AG09309 (cell line): ENCODE data around the gene USP2.

Experiments
- DNase-seq: peaks from one replicate; pipeline ENCODE4 v3.0.0-alpha.2; 2010; ENCODE audit warnings: low read depth
- H3K4me3 ChIP-seq: 2 replicates; pipeline ENCODE4 v1.5.1; 2011; ENCODE audit warnings: mild to moderate bottlenecking, low read depth, low read length, moderate library complexity; ENCODE audit not compliant: control insufficient read depth
- TF ChIP-seq, protein P1 (sequence below): IDR thresholded peaks from 2 replicates; pipeline ENCODE4 v1.5.1; 2011; ENCODE audit warnings: mild to moderate bottlenecking, low read depth, low read length, inconsistent platforms; ENCODE audit not compliant: insufficient read depth, control insufficient read depth; ENCODE audit errors: missing control alignments

USP2 gene, protein sequence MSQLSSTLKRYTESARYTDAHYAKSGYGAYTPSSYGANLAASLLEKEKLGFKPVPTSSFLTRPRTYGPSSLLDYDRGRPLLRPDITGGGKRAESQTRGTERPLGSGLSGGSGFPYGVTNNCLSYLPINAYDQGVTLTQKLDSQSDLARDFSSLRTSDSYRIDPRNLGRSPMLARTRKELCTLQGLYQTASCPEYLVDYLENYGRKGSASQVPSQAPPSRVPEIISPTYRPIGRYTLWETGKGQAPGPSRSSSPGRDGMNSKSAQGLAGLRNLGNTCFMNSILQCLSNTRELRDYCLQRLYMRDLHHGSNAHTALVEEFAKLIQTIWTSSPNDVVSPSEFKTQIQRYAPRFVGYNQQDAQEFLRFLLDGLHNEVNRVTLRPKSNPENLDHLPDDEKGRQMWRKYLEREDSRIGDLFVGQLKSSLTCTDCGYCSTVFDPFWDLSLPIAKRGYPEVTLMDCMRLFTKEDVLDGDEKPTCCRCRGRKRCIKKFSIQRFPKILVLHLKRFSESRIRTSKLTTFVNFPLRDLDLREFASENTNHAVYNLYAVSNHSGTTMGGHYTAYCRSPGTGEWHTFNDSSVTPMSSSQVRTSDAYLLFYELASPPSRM

DNA sequence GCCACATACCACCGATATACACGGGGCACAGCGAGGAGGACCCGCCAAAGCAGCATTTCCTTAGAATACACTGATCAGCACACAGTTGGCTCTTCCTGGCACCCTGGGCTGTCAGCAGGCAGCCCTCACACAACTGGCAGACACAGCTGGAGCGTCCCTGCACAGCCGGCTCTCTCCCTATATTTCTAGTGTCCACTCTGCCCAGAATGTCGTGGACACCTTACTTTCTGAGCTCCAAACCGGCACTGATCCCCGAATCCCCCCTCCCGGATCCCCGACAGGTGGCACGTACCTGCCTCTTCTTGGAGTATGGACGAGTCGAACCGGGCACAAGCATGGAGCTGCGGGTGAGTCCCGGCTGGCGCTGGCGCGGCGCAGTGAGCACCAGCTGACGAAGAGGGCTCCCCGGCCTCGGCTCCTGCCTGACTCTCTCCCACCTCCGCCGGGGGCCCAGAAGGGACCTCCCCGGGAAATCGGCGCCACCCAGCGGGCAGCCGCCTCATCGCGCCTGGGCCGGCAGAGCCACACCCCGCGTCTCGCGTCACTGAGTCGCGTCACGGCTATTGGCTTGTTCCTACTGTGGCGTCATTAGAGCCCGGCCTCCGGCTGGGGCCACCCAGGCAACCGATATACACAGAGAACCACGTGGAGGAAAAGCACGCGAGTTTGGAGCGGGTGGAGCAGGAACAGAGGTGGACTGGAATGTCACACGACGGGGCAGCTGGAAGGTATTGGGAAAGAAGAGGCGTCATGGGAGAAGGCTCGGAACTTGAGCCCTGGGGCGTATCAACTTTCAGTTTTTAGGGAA lies at the start of gene USP2:
TSS of gene USP2 (minus strand) at position 510 of the 808 bp plus-strand sequence. CDS start 8,210 bp downstream, outside the sequence.
- peak within 1 kb of the TSS; percentile 51 for H3K4me3 ChIP-seq
- DNase-seq, result peak; percentile 80

DNA sequence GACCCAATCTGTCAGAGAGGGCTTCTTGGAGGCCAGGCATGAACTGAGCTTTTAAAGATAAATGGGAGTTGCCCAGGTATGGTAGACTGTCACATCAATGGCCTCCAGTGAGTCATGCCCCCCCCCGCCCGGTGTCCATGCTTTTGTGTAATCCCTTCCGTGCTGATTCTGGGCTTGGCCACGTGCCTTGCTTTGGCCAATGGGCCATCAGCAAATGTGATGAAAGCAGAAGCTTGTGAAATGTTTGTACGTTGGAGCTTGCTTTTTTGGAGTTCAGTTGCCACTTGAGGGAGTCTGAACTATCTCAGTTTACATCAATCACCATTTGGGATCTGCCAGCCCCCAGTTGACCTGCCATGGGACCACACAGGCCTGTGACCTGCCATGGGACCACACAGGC lies 45.8 kb upstream of the USP2 start:
- TF ChIP-seq, protein P1, sequence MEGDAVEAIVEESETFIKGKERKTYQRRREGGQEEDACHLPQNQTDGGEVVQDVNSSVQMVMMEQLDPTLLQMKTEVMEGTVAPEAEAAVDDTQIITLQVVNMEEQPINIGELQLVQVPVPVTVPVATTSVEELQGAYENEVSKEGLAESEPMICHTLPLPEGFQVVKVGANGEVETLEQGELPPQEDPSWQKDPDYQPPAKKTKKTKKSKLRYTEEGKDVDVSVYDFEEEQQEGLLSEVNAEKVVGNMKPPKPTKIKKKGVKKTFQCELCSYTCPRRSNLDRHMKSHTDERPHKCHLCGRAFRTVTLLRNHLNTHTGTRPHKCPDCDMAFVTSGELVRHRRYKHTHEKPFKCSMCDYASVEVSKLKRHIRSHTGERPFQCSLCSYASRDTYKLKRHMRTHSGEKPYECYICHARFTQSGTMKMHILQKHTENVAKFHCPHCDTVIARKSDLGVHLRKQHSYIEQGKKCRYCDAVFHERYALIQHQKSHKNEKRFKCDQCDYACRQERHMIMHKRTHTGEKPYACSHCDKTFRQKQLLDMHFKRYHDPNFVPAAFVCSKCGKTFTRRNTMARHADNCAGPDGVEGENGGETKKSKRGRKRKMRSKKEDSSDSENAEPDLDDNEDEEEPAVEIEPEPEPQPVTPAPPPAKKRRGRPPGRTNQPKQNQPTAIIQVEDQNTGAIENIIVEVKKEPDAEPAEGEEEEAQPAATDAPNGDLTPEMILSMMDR, result no peak
- no peak for DNase-seq
- no peak overlapping the region for H3K4me3 ChIP-seq

More for the DNA sequence above, at the start of gene USP2:
- TF ChIP-seq, protein P1, result peak; percentile 78

DNA sequence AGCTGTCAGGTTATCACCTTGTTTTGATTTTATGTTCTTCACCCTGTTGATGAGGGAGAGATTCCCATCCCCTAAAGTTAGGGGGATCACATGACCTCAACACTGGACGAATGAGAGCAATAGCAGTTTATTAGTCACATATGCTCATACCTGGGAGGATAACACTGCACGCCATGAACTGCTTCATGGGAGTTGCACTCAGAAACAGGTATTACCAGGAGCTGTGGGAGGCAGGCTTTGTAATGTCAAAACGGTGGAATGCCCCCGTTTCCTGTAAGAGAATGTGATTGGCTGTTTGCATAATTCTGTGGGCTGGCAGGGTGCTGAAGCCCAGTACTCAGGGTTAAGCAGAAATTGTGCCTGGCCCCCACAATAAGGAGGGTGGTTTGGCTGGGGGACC lies 44.7 kb upstream of the USP2 start:
- H3K4me3 ChIP-seq, result no peak overlapping the region
- TF ChIP-seq, protein P1, result no peak
- no peak for DNase-seq

DNA sequence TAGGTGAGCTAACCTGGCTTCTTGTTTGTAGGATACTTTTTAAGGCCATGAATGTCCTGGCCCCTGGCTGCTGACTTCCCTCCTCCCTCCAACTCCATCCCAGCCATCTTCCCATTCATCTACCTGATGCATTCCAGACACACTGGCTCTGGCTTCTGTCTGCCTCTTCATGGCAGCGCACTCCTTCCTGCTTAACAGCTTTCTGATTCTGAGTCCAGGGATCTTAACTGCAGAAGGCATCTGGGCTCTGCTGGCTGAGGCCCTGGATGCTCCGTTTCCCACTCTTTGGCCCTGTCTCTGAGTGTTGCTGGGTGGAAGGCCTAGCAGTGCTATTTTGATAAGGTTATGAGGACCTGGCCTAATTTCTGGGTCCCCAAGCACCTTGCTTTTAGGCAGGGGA lies 43.3 kb upstream of the USP2 start:
- H3K4me3 ChIP-seq, result no peak overlapping the region
- TF ChIP-seq, protein P1, result no peak
- no peak for DNase-seq

DNA sequence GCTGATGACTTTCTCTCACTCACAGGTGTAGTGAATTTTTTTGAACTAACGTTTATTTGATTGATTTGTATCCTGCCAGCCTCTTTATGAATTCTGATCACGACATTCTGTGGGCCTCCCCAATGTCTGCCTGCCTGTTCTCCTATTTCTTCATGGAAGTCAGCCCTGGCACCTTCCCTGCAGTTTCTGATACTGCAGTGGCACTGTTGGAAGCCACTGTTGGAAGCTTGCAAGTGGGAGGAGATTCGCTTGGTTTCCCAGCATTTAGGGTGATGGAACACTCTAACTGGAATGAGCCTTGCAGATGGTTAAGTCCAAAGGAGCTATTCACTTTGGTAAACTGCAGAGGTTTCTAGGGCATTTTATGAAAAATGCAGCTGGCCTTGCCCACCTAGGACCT lies 42.8 kb upstream of the USP2 start:
- H3K4me3 ChIP-seq, result no peak overlapping the region
- no peak for DNase-seq
- TF ChIP-seq, protein P1, result no peak

DNA sequence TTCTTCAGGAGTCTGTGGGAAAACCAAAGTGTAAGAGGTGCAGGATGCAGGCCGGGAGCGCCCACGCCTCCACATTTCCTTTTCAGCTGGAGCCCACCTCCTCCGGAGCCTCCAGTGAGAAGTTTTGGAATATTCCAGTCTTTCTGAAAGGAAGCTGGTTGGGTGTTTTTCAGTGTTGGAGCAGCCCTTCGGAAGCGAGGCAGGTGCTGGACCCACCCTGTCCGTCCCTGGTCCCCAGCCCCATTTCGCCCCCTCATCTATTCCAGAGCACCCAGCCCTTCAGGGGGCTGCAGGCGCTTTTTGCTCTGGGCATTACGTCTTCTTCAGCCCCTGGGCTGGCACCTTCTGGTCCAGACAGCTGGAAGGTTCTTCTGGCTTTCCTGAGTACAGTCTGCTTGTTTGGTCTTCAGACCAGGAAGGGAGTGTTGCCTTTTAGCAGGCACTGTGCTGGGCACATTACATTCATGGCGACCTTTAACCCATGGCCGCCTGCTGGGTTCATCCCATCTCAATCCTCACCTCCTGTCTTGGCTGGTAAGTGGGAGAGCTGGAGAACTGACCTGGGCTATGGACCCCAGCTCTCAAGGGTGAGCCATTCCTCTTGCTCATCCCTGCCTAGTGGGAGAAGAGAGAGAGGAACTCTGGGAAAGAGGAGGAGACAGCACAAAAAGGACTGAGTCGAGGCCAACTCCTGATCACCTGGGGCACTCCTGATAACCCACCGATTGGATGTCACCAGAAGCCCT lies 42.2 kb upstream of the USP2 start:
- DNase-seq, result no peak
- TF ChIP-seq, protein P1, result no peak
- peak overlapping the region; percentile 89 for H3K4me3 ChIP-seq
